H4 (cell line): ENCODE measurements around the gene RDH5. TPM values are rescaled to one million over a fixed set of nuclear protein-coding genes. Genes with fewer than 3 reads are reported as not detected.

Experiments
- DNase-seq: peaks from one replicate; pipeline ENCODE4 v3.0.0-alpha.2; 2015; ENCODE audit warnings: low spot score
- total RNA-seq: library from RNA; depleted of rRNA; stranded (reverse); fragments of >200 nt; shearing (Covaris generic); gene quantifications from 2 replicates; pipeline ENCODE4 v1.2.3, GENCODE V29; 2014

Gene RDH5
- total RNA-seq, 1 experiment from 2014 or later: 0.81 TPM

- DNase-seq: peak; percentile 40
Measured at GRCh38 chr12:55728186-55728938, 8.2 kb downstream of the RDH5 start.

GRCh38 chr12:55728939-55729818 is 9.0 kb downstream of the RDH5 start, which contains the start of gene CD63:
Gene CD63 (minus strand): TSS chr12:55729009. CDS start chr12:55728341, 668 bp downstream.
- peak; percentile 93 for DNase-seq

- peak; percentile 57 for DNase-seq
Measured at GRCh38 chr12:55729819-55730818, 9.9 kb downstream of the RDH5 start.

- DNase-seq: no peak
Measured at GRCh38 chr12:55732288-55732687, 12.1 kb downstream of the RDH5 start.

GRCh38 chr12:55733021-55733555 is 12.9 kb downstream of the RDH5 start:
- DNase-seq: no peak

GRCh38 chr12:55733858-55734257 is 13.7 kb downstream of the RDH5 start:
- DNase-seq: no peak

GRCh38 chr12:55734595-55734994 is 14.4 kb downstream of the RDH5 start:
- no peak for DNase-seq

GRCh38 chr12:55736076-55736475 is 15.9 kb downstream of the RDH5 start:
- no peak for DNase-seq

- peak; percentile 80 for DNase-seq
Measured at GRCh38 chr12:55736780-55737580, 16.8 kb downstream of the RDH5 start.

- no peak for DNase-seq
Measured at GRCh38 chr12:55737581-55738122, 17.5 kb downstream of the RDH5 start.

GRCh38 chr12:55738123-55739024 is 18.2 kb downstream of the RDH5 start:
- DNase-seq: peak; percentile 82

GRCh38 chr12:55739025-55739378 is 18.8 kb downstream of the RDH5 start:
- no peak for DNase-seq

GRCh38 chr12:55741931-55742680 is 21.9 kb downstream of the RDH5 start:
- no peak for DNase-seq

GRCh38 chr12:55742719-55743405 is 22.7 kb downstream of the RDH5 start, which contains the start of gene GDF11:
Gene GDF11 (plus strand): TSS chr12:55743122. CDS start chr12:55743317, 195 bp downstream.
- DNase-seq: peak; percentile 74

GRCh38 chr12:55743406-55744339 is 23.5 kb downstream of the RDH5 start:
- peak; percentile 67 for DNase-seq

- DNase-seq: no peak
Measured at GRCh38 chr12:55744340-55745030, 24.3 kb downstream of the RDH5 start.
